K562 (cell line): Measurements from ENCODE around the gene LTBP4. TPM values are rescaled to one million over a fixed set of nuclear protein-coding genes. Genes with fewer than 3 reads are reported as not detected.

Source experiments
- ATAC-seq: fragments of 200-7000 bp; cut with Tn5 transposase; 3 replicates; pipeline ENCODE4 v1.9.1; 2020; ENCODE audit warnings: moderate library complexity
- BruUV-seq: library from RNA; stranded (reverse); fragments of 400-500 nt; replicated peaks from 2 replicates; lab custom pipeline; 2021; lab: Mats Ljungman, UMichigan
- CTCF ChIA-PET: fragments of 300-600 bp; formaldehyde crosslinking; extraction: SDS; loops from one replicate; lab custom pipeline; 2021; ENCODE audit warnings: low intra/inter-chr PET ratio; lab: Yijun Ruan, JAX
- POLR2A ChIA-PET: fragments of 300-600, 350-650 bp; sonication (Branson Sonifier 250); formaldehyde crosslinking; extraction: SDS; loops from one replicate; lab custom pipeline; 2021; ENCODE audit warnings: antibody characterized with exemption, inconsistent platforms; lab: Yijun Ruan, JAX
- DNase-seq, 4 experiments: peaks; one replicate each; pipeline versions ENCODE4 v3.0.0 to v3.0.0-alpha.2; 2011 to 2018; ENCODE audit warnings: low spot score in 3 of 4, mixed read lengths in 3 of 4; ENCODE audit errors: extremely low read depth in 1 of 4
- FAIRE-seq: peaks from 2 replicates; lab custom pipeline; 2011; peaks lifted over from hg19 to GRCh38; lab: Jason Lieb, UNC
- H2AFZ ChIP-seq: 2 replicates; pipeline ENCODE4 v1.6.0; 2011; ENCODE audit warnings: low read depth, low read length, control low read depth, inconsistent platforms
- H3K27ac ChIP-seq: fragments of 200-600 bp; 3 replicates; pipeline ENCODE4 v1.8.0; 2011; ENCODE audit warnings: low read depth, mild to moderate bottlenecking, control low read depth, inconsistent platforms, low read length, moderate library complexity, mixed read lengths; ENCODE audit errors: extremely low read depth
- H3K27me3 ChIP-seq, 2 experiments: fragments of 300-600 bp in 1 of 2; 2 replicates in 1 of 2; 3 replicates in 1 of 2; pipeline versions ENCODE4 v1.6.0 to v1.8.0; 2011; ENCODE audit warnings: inconsistent platforms in 2 of 2, low read length in 2 of 2, mild to moderate bottlenecking in 1 of 2, mixed read lengths in 1 of 2, moderate library complexity in 1 of 2; ENCODE audit not compliant: control insufficient read depth in 2 of 2, insufficient read depth in 2 of 2
- H3K36me3 ChIP-seq: fragments of 300-600 bp; 3 replicates; pipeline ENCODE4 v1.8.0; 2011; ENCODE audit warnings: mild to moderate bottlenecking, low read length, inconsistent platforms; ENCODE audit not compliant: control insufficient read depth, insufficient read depth
- H3K4me1 ChIP-seq, 2 experiments: fragments of 200-600 bp in 1 of 2; replicated peaks in 1 of 2; 2 replicates in 1 of 2; 3 replicates in 1 of 2; pipeline versions ENCODE4 v1.5.1 to v1.8.0; 2011; ENCODE audit warnings: inconsistent platforms in 2 of 2, low read length in 2 of 2, mild to moderate bottlenecking in 1 of 2, mixed read lengths in 1 of 2, moderate library complexity in 1 of 2; ENCODE audit not compliant: control insufficient read depth in 2 of 2, insufficient read depth in 2 of 2
- H3K4me2 ChIP-seq: 2 replicates; pipeline ENCODE4 v1.6.1; 2011; ENCODE audit warnings: low read length, control low read depth, inconsistent platforms, mixed read lengths; ENCODE audit not compliant: insufficient read depth
- H3K4me3 ChIP-seq: fragments of 200-600 bp; sonication (generic), shearing (Covaris generic); 2 replicates; pipeline ENCODE4 v1.5.1; 2016; ENCODE audit warnings: control low read depth, inconsistent platforms
- H3K79me2 ChIP-seq: fragments of 200-600 bp; 3 replicates; pipeline ENCODE4 v1.8.0; 2011; ENCODE audit warnings: low read length, inconsistent platforms; ENCODE audit not compliant: control insufficient read depth, insufficient read depth
- H3K9ac ChIP-seq, 2 experiments: 2 replicates each; pipeline versions ENCODE4 v1.6.0 to v1.6.1; 2011; ENCODE audit warnings: low read depth in 2 of 2, low read length in 2 of 2, control low read depth in 1 of 2, inconsistent platforms in 1 of 2, mild to moderate bottlenecking in 1 of 2, mixed read lengths in 1 of 2; ENCODE audit not compliant: insufficient read depth in 1 of 2
- H3K9me1 ChIP-seq: one replicate; pipeline ENCODE4 v1.6.0; 2011; ENCODE audit warnings: inconsistent platforms, mild to moderate bottlenecking, low read length, moderate library complexity; ENCODE audit not compliant: control insufficient read depth, insufficient read depth
- H3K9me3 ChIP-seq: replicated peaks from 2 replicates; pipeline ENCODE4 v1.5.1; 2011; ENCODE audit warnings: low read depth, low read length, inconsistent platforms; ENCODE audit not compliant: control insufficient read depth, insufficient read depth
- H4K20me1 ChIP-seq: replicated peaks from 2 replicates; pipeline ENCODE4 v1.6.1; 2011; ENCODE audit warnings: low read length, inconsistent platforms, mixed read lengths; ENCODE audit not compliant: control insufficient read depth, insufficient read depth
- ATF7 ChIP-seq: fragments of 450-650 bp; IDR thresholded peaks from 2 replicates; pipeline ENCODE4 v1.7.1; 2014; ENCODE audit warnings: mild to moderate bottlenecking, moderate library complexity
- CLOCK ChIP-seq: fragments of 250-450 bp; sonication (Bioruptor Pico); IDR thresholded peaks from 2 replicates; pipeline ENCODE4 v1.4.0; 2020; ENCODE audit warnings: mild to moderate bottlenecking, moderate library complexity, borderline replicate concordance
- ELF1 ChIP-seq: fragments of 200-800 bp; sonication (Bioruptor generic); IDR thresholded peaks from 2 replicates; pipeline ENCODE4 v1.6.1; 2016; ENCODE audit warnings: missing genetic modification characterization, missing compliant biosample characterization
- HDAC3 ChIP-seq: fragments of 450-650 bp; IDR thresholded peaks from 2 replicates; pipeline ENCODE4 v1.6.1; 2018; ENCODE audit warnings: borderline replicate concordance, mild to moderate bottlenecking, moderate library complexity; ENCODE audit not compliant: partially characterized antibody
- KHSRP ChIP-seq: fragments of 450-650 bp; IDR thresholded peaks from 2 replicates; pipeline ENCODE4 v1.6.1; 2017
- NR0B1 ChIP-seq: fragments of 450-650 bp; IDR thresholded peaks from one replicate; pipeline ENCODE4 v1.6.1; 2018; ENCODE audit warnings: mild to moderate bottlenecking, moderate library complexity; ENCODE audit not compliant: partially characterized antibody
- SMC3 ChIP-seq: conservative IDR thresholded peaks from 2 replicates; pipeline ENCODE4 v1.6.1; 2011; ENCODE audit warnings: low read depth, low read length, improper control_type of control experiment; ENCODE audit not compliant: insufficient read depth
- SREBF2 ChIP-seq: sonication (generic); formaldehyde crosslinking; IDR thresholded peaks from 2 replicates; pipeline ENCODE4 v1.4.0; 2020; ENCODE audit warnings: mild to moderate bottlenecking, missing genetic modification reagents
- SUPT5H ChIP-seq: fragments of 450-650 bp; IDR thresholded peaks from 2 replicates; pipeline ENCODE4 v1.6.1; 2016
- ZBTB34 ChIP-seq: fragments of 250-450 bp; sonication (Bioruptor Pico); IDR thresholded peaks from 2 replicates; pipeline ENCODE4 v1.8.0; 2021; ENCODE audit warnings: mild to moderate bottlenecking, moderate library complexity
- ZNF395 ChIP-seq: fragments of 200-800 bp; sonication (Bioruptor generic); IDR thresholded peaks from 2 replicates; pipeline ENCODE4 v1.6.1; 2017; ENCODE audit warnings: missing genetic modification characterization, missing compliant biosample characterization
- ZNF431 ChIP-seq: sonication (generic); formaldehyde crosslinking; IDR thresholded peaks from 2 replicates; pipeline ENCODE4 v1.8.0; 2022; ENCODE audit warnings: mild to moderate bottlenecking, missing genetic modification reagents
- WGBS: fragments of 100-300 bp; shearing (Covaris generic); methylation state at CpG from one replicate; pipeline ENCODE4 v1.1.6; 2016; ENCODE audit warnings: low coverage, mixed read lengths; ENCODE audit not compliant: insufficient coverage; ENCODE audit errors: missing lambda C conversion rate; 5-methylcytosine and 5-hydroxymethylcytosine counted together
- in situ Hi-C: fragments of 300-500 bp; cut with MboI; formaldehyde crosslinking; loops from 4 replicates; pipeline ENCODE4 v1.15.0; 2018; ENCODE audit warnings: inconsistent platforms, mixed read lengths
- intact Hi-C: fragments of 100-400 bp; cut with micrococcal nuclease; formaldehyde crosslinking; loops from 2 replicates; pipeline ENCODE4 v1.14.2; 2022
- polyA plus RNA-seq, 8 experiments: library from polyadenylated mRNA; depleted of rRNA in 4 of 8; stranded (reverse) in 5 of 8; unstranded in 3 of 8; fragments of >200 nt; fragmentation: Nextera tagmentation in 2 of 8; fragmentation: Illumina TruSeq in 1 of 8; extraction: Ambion mirVana in 2 of 8; extraction: Trizol in 1 of 8; gene quantifications; 2 replicates each; pipeline versions ENCODE4 v1.2.1 to v1.2.3, GENCODE V29; 2011 to 2014; ENCODE audit warnings: inconsistent platforms in 1 of 8, missing spikeins in 1 of 8
- total RNA-seq, 7 experiments: library from RNA; depleted of rRNA in 6 of 7; stranded (reverse); fragments of >200 nt in 6 of 7; fragmentation: Illumina TruSeq in 2 of 7; extraction: Trizol in 2 of 7; gene quantifications; 2 replicates each; pipeline versions ENCODE4 v1.2.1 to v1.2.3, GENCODE V29; 2011 to 2021; ENCODE audit warnings: low replicate concordance in 1 of 7
- TF ChIP-seq, protein P1 (sequence below), 2 experiments: fragments of 250-450 bp in 1 of 2; fragments of 450-650 bp in 1 of 2; sonication (Bioruptor Pico) in 1 of 2; IDR thresholded peaks; 2 replicates each; pipeline versions ENCODE4 v1.6.1 to v1.8.0; 2016 to 2021; ENCODE audit warnings: mild to moderate bottlenecking in 2 of 2, moderate library complexity in 2 of 2, missing compliant biosample characterization in 1 of 2, missing genetic modification characterization in 1 of 2

The LTBP4 gene
- total and polyA plus RNA-seq, 9 of the 15 experiments (the other 6 are each of a cell fraction or from before 2014, with no cell fraction given), result 0.35 to 160 (median 31.6) TPM

DNA sequence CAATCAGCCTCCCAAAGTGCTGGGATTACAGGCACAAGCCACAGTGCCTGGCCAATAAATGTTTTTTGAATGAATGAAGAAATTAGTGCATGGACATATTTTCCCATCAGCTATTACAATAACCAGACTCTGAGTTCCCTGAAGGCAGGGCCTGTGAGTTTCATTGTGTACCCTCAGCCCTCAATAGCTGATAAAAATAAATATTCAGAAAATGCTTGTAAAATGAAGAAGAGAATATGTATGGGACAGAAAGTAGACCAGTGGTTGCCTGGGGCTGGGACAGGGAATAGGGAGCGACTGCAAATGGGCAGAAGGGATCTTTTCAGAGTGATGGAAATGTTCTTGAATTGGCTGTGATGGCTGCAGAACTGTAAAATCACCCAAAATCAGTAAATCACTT lies 60.4 kb downstream of the LTBP4 start:
- H3K9me3 ChIP-seq, result no peaks in the 10 kb centered on the region
- ChIA-PET CTCF (interaction anchor here (2.5 kb wide), 1 partner anchor 41 kb away, joined by 21 read pairs; no protein-coding TSS in a partner anchor), POLR2A (no interaction called here)
- H2AFZ ChIP-seq, result 0 out of 2 replicates have a peak overlapping the region, but pooled peaks have one; percentile 24
- H3K9me1 ChIP-seq, result no peaks in the 10 kb centered on the region
- in situ Hi-C loops, result no loop called here
- H4K20me1 ChIP-seq, result no peaks in the 10 kb centered on the region
- DNase-seq, result no peak
- H3K79me2 ChIP-seq, result no peaks in the 10 kb centered on the region; the same call in 2 of the 3 replicates
- no TSS peak for BruUV-seq
- no peak for ATAC-seq
- H3K4me3 ChIP-seq, result no peak overlapping the region
- intact Hi-C loops, result loop anchor here (1.0 to 5.0 kb wide), 4 partner anchors 41 to 161 kb away; no protein-coding TSS in a partner anchor
- no peak for TF ChIP-seq SMC3
- TF ChIP-seq KHSRP, result no peak
- no peak for TF ChIP-seq CLOCK (CRISPR knock-in tag)
- no peak for TF ChIP-seq NR0B1
- TF ChIP-seq ZNF431 (CRISPR knock-in tag), result no peak
- TF ChIP-seq SUPT5H, result no peak
- TF ChIP-seq ATF7, result no peak
- TF ChIP-seq HDAC3, result no peak
- no peak for TF ChIP-seq SREBF2
- no peak for TF ChIP-seq ZBTB34 (CRISPR knock-in tag)
- no peak for TF ChIP-seq ZNF395 (CRISPR knock-in tag)
- TF ChIP-seq, protein P1, sequence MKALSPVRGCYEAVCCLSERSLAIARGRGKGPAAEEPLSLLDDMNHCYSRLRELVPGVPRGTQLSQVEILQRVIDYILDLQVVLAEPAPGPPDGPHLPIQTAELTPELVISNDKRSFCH (CRISPR knock-in tag; IDR thresholded peaks at IDR 0.05), result no peak
- TF ChIP-seq, protein P1 (tag; IDR thresholded peaks at IDR 0.05), result no peak
- TF ChIP-seq ELF1 (tag), result no peak
- H3K4me1 ChIP-seq, result peaks cover 34 to 42% of the 10 kb centered on the region in 2 experiments
- H3K27me3 ChIP-seq, result no peaks in the 10 kb centered on the region
- H3K4me2 ChIP-seq, result no peak overlapping the region
- H3K9ac ChIP-seq, result no peak overlapping the region
- WGBS, result 70% methylated on average over 1 of the region's 1 CpG
- no peak overlapping the region for H3K27ac ChIP-seq
- peaks cover under 1% of the 10 kb centered on the region; the same call in 2 of the 3 replicates for H3K36me3 ChIP-seq
- no peak for FAIRE-seq
